NCI-H2107 treated with DMSO at 0.1 percent for 48 hours (cell line): ENCODE data around the gene POLR3G.

Experiments used
- DNase-seq: peaks from one replicate; lab custom pipeline; 2025; ENCODE audit not compliant: unreplicated experiment; lab: John Stamatoyannopoulos, UW

POLR3G gene

GRCh38 chr5:90474235-90475107, at the start of gene POLR3G, which contains the start of gene MBLAC2:
POLR3G (plus strand) TSS chr5:90474864; CDS start chr5:90485568, 10,704 bp downstream.
MBLAC2 (minus strand) TSS chr5:90474771; CDS start chr5:90474292, 479 bp downstream.
- peak; percentile 50 for DNase-seq

- DNase-seq: peak; percentile 7
Observed at GRCh38 chr5:90434116-90434714, 40.4 kb upstream of the POLR3G start.

GRCh38 chr5:90437663-90438062, 37.0 kb upstream of the POLR3G start:
- DNase-seq: no peak

DNA sequence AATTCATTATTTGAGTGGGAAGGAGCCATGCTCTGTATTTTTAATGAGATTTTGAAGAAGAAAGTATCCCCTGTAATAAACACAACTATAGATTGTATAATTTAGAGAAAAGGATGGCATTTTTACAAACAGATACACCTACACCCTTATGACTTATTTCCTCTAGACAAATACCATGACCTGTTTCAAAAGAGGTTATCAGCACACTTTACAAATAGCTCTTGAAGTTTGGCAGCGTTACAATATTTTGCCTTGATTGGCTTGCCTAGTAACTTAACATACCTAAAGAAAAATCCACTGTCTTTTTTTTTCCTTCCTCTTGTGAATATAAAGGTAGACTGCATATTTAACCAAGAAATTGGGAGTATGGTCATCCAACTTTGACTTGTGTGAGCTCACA, 36.6 kb upstream of the POLR3G start:
- no peak for DNase-seq

- DNase-seq: no peak
Observed at GRCh38 chr5:90440644-90441043, 34.0 kb upstream of the POLR3G start.

- DNase-seq: no peak
Observed at GRCh38 chr5:90446961-90447360, 27.7 kb upstream of the POLR3G start.

GRCh38 chr5:90461288-90461687, 13.4 kb upstream of the POLR3G start:
- no peak for DNase-seq

DNA sequence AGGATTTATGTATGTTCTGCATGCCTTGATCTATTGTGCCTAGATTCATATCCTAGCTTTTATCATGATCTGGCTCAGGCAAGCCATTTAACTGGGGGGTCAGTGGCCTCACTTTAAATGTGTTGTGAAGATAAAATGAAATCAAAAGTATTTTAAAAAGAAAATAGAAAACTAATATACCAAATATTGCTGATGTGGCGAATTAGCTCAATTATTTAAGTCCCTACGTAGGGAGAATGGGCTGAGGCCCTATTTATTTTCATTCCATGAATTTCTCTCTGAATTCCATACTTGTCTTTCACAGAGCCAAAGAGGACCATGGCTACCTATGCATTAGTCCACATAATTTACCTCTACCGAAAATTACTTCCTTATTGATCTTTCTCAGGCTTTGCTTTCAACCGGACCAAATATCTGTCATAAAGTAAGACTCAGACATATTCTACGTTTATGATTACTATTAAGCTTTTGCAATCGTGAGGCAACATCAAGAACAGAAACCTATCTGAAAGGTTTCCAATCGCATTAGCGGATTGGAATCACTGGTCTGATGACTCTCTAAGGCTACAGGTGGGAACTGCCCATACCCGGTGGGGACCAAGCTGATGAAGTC, 1.8 kb upstream of the POLR3G start:
- DNase-seq: peak; percentile 31

DNA sequence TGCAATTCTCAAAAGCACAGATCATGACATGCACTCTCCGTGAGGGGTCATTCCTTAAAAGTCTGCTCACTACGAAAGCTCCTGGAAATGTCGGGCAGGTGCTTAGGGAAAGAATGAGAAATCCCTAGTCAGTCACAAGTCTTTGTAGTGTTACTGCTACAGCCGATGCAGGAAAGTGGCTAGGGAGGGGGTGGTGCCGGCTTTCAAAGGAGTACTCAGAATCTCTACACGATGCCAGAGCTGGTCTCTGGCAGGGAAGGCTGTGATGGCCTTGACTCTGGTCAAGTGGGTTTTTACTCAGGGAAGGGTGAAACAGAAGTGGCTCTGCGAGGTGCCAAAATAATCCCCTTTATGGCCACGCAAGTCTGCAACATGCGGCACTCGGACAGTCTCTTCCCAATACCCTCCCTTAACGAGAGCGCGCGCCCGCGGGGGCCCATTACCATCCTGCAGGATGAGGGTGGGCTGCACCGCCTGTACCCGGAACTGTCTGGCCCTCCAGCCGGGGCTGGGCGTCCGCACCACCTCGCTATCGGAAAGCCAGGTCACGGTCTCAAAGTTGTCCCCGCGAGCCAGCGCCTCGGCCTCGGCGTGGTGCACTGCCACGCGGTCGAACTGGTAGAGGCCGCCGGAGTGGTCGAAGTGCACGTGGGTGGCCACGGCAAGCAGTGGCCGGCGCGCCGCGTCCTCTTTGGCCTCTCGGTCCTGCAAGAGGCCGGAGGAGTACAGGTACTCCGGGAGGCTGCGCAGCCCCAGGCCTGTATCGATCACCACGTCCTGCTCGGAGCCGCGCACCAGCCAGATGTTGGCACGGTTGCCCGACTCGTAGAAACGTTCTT, 1.0 kb upstream of the POLR3G start:
- peak; percentile 31 for DNase-seq

DNA sequence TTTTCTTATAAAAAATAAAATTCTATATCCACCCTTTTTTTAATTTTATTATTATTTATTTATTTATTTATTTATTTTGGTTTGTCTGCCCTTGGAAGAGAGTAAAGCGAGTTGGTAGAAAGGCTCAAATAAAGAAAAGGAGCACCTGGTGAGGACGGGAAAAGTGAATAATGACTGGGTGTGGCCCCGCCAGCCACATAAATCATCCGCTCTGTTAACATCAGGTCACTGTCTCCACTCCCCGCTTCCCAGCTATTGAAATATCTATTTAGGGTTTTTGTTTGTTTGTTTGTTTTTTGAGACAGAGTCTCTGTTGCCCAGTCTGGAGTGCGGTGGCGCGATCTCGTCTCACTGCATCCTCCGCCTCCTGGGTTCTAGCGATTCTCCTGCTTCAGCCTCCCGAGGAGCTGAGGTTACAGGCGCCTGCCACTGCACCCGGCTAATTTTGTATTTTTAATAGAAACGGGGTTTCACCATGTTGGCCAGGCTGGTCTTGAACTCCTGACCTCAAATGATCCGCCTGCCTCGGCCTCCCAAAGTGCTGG, 844 bp downstream of the POLR3G start:
- DNase-seq: no peak

DNA sequence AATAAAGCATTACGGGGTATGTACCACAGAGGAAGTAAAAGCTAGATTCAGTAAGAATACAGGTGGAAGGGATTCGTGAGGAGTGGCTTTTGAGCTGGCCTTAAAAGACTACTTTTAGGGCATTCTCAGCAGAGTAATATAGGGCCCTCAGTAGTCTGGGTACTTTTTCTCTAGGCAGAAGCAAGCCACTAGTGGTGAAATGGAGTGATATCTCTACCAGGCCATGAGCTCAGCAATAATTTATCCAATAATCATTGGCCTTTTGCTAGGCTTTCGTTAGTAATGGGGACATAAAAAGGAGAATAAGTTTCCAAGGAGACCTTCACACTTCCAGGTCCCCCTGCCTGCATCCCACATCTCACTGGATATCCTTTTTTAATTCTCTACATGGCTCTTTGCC, 1.7 kb downstream of the POLR3G start:
- no peak for DNase-seq

DNA sequence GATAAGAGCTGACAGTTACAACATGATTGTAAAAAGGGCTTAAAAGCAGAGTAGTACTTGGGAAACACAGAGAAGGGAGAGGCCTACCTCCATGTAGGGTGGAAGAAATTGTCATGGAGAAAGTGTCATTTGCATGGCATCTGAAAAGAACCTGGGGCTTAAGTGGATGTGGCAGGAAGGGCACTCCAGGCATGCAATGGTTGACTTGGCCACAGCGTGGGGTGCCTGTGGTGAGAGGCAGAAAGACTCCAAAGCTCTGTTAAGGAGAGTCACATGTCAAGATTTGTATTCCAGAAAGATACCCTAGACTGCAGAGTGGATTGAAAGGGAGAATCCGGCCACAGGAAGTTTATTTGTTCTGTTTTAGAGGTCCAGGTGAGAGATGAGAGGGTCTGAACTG, 2.4 kb downstream of the POLR3G start:
- no peak for DNase-seq

DNA sequence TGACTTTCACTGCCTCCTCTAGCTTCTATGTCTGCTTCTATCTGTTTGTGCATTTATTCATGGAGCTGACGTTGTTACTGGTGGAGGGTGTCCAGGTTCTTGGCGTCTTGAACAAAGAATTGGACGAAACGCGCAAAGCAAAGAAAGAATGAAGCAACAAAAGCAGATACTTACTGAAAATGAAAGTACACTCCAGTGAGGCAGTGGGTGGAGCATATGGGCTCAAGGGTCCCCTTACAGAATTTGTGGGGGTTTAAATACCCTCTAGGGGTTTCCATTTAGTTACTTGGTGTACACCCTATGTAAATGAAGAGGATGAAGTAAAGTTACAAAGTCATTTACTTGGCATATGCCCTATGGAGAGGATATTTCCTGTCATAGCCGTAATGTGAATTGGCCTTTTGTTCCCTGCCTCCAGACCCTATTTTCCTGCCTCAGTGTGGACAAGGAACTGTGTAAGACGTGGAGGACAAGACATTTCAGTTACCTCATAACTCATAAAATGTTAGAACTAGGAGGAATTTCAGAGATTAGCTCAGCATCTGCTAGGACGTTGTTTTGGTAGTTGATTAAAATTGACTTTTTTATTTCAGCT, 3.1 kb downstream of the POLR3G start:
- DNase-seq: no peak

- no peak for DNase-seq
Observed at GRCh38 chr5:90479611-90480385, 5.1 kb downstream of the POLR3G start.

GRCh38 chr5:90480699-90481098, 6.0 kb downstream of the POLR3G start:
- DNase-seq: no peak

DNA sequence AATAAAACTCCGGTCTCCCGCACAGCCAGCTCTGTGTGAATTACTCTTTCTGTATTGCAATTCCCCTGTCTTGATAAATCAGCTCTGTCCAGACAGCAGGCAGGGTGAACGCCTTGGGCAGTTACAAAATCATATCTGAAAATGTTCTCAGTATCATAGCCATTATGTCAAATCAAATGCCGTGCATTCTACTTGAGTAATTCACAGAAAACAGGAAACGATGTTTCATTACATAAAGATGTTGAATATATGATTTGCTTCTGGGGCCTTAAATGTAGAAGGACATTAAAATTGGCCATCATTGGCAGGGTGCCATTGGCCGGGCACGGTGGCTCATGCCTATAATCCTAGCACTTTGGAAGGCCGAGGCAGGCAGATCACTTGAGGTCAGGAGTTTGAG, 8.5 kb downstream of the POLR3G start:
- DNase-seq: no peak

DNA sequence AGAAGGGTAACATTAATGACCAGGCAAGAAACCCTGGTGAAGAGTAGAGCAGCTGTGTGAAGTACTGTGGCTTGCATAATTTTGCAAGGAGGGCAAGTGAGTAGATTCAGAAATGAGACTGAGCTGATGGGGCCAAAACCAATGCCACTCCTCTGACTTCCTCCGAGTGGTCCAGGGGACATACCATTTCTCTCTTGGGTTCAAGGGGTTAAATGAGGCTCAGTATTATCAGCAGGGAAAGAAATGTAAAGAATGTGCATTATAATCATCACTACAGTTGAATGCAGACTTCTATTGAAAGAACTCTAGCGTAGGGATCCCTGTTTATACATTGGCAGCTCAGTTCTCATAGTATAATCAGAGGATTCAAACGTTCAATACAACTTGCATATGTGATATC, 9.9 kb downstream of the POLR3G start:
- DNase-seq: no peak

DNA sequence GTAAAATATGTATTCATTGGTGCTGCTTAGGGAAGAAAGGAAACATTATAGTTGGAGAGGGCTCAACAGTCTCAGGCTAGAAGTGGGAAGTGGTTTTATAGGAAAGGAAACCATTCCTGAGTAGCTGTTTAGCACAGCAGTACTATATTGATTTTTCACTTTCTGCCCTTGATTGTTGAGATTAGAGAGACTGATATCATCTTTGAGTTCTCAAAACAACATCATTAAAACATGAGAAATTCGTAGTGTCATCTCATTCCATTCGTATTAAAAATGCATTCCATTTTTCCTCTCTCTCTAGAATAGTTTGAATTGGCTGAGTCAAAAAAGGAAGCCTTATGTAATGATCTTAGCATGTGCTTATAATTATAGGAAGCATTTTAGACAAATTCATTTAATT, 14.1 kb downstream of the POLR3G start:
- DNase-seq: peak; percentile 3

DNA sequence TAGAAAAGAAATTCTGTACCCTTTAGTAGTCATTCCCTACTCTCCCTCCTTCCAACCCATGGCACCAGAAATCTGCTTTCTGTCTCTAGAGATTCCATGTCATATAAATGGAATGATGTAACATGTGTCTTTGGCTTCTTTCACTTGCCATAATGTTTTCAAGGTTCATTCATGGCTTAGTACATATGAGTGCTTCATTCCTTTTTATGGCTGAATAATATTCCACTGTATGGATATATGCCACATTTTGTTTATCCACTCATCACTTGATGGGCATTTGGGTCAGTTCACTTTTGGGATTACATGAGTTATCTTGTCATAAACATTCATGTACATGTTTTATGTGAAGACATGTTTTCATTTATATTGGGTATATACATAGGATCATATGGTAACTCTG, 19.4 kb downstream of the POLR3G start:
- DNase-seq: no peak

- DNase-seq: no peak
Observed at GRCh38 chr5:90495146-90495545, 20.5 kb downstream of the POLR3G start.
